ENCODE measurements around the gene ERN1. TPM values are rescaled to one million over a fixed set of nuclear protein-coding genes. Genes with fewer than 3 reads are reported as not detected.

Gene ERN1
- total and polyA plus RNA-seq, 2 of the 13 experiments (the other 11 are each of a cell fraction or from before 2014, with no cell fraction given): 6.0 to 12.7 TPM

DNA sequence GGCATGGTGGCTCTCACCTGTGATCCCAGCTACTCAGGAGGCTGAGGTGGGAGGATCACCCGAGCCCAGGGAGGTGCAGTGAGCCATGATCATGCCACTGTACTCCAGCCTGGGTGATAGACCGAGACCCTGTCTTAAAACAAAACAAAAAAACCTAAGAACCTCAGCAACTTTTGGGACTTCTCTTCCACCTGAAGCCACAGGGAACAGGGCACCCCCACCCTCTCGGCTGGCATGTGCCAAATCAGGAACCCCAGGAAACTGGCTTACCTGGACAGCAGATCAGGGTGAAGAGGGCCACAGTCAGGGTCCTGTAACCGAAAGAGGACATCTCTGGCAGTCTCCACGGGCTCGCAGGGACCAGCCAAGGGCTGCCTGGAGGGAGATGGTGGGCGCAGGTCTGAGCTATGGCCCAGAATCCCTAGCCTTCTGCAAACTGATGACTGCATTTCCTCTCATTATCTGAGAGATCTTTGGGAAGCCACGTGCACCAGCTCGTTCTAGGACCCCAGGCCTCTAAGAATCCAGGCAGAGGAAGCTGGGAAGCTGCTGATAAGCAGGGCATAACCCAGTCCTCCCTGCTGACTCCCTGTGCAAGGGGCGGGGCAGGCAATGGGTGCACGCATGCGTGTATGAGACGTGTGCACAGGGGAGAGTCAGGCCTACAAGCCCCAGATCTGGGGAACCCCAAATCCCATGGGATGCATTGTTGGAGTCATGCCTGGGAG, 123.4 kb downstream of the ERN1 start:
- ChIA-PET CTCF (ENCODE audit: low intra/inter-chr PET ratio, low total read pairs) (no interaction called here), POLR2A (interaction anchor here (0.6 to 1.2 kb wide), 4 partner anchors 15 to 139 kb away, joined by 3 read pairs; no protein-coding TSS in a partner anchor)
- 7% methylated on average over 10 of the region's 13 CpGs for WGBS (ENCODE audit: low lambda C conversion rate)
- in situ Hi-C loops (cut with HindIII; ENCODE audit: extremely low pct_ligation_motif_present, low pct_unique_long_range_greater_than_20kb): no loop called here
- Histone ChIP-seq H3K4me3 (replicated peaks in 1 of 3; ENCODE audit: insufficient read depth in 1 of 3, low read depth in 2 of 3, low read length in 3 of 3) (peak overlapping the region; percentile 36 to 67 (median 37)), H3K4me1 (ENCODE audit: insufficient read depth, low read length) (peaks cover 66% of the 10 kb centered on the region), H3K27me3 (ENCODE audit: control insufficient read depth in 1 of 2, insufficient read depth in 2 of 2, low read length in 2 of 2) (no peaks in the 10 kb centered on the region), H3K4me2 (ENCODE audit: low read depth, low read length) (peak overlapping the region; percentile 81), H3K9me3 (ENCODE audit: low read length) (no peaks in the 10 kb centered on the region), H2AFZ (ENCODE audit: low read length) (peak overlapping the region; percentile 56), H4K20me1 (ENCODE audit: insufficient read depth, low read length) (no peaks in the 10 kb centered on the region), H3K9ac (ENCODE audit: insufficient read depth, low read depth, low read length) (peak overlapping the region; percentile 52), H3K27ac (ENCODE audit: extremely low read length, insufficient read depth, low read length) (no peak overlapping the region), H3K36me3 (replicated peaks in 1 of 2; ENCODE audit: control insufficient read depth in 1 of 2, insufficient read depth in 2 of 2, low read length in 2 of 2) (no peaks in the 10 kb centered on the region), H3K79me2 (ENCODE audit: insufficient read depth, low read length) (no peaks in the 10 kb centered on the region)
- peak; percentile 69 for ATAC-seq
- intact Hi-C loops (cut with micrococcal nuclease; ENCODE audit: unreplicated experiment): loop anchor here (5.0 kb wide), 1 partner anchor 1641 kb away; no protein-coding TSS in a partner anchor
- peak; percentile 79 for FAIRE-seq
- BruUV-seq (replicated peaks): TSS peak; percentile 49
- peak; percentile 65 for DNase-seq (ENCODE audit: low spot score)
- TF ChIP-seq ZBTB20 (CRISPR knock-in tag; IDR thresholded peaks at IDR 0.05; ENCODE audit: borderline replicate concordance, low read depth) (peak; percentile 79; the same call in 1 of the 2 replicates), SPEN (CRISPR knock-in tag; IDR thresholded peaks at IDR 0.05; ENCODE audit: low read depth) (no peak), SALL1 (CRISPR knock-in tag; IDR thresholded peaks at IDR 0.05) (peak; percentile 27; the same call in 1 of the 2 replicates), TEAD2 (CRISPR knock-in tag; IDR thresholded peaks at IDR 0.05) (no peak), ZMYM4 (CRISPR knock-in tag; IDR thresholded peaks at IDR 0.05) (peak; percentile 52; the same call in 1 of the 2 replicates), ZNF777 (CRISPR knock-in tag; IDR thresholded peaks at IDR 0.05) (no peak), ZNF709 (CRISPR knock-in tag; IDR thresholded peaks at IDR 0.05) (no peak), GATAD2A (CRISPR knock-in tag; IDR thresholded peaks at IDR 0.05) (no peak), ZNF616 (CRISPR knock-in tag; IDR thresholded peaks at IDR 0.05; ENCODE audit: low read depth) (peak; percentile 60; the same call in 1 of the 2 replicates), SIN3A (IDR thresholded peaks at IDR 0.05; ENCODE audit: borderline replicate concordance, low read depth, low read length) (no peak), HNRNPL (IDR thresholded peaks at IDR 0.05; ENCODE audit: low read depth, low read length) (no peak), ZNF629 (CRISPR knock-in tag; conservative IDR thresholded peaks at IDR 0.05) (0 out of 2 replicates have a peak, but pooled peaks have one; percentile 33)
- TF ChIP-seq, protein P1, sequence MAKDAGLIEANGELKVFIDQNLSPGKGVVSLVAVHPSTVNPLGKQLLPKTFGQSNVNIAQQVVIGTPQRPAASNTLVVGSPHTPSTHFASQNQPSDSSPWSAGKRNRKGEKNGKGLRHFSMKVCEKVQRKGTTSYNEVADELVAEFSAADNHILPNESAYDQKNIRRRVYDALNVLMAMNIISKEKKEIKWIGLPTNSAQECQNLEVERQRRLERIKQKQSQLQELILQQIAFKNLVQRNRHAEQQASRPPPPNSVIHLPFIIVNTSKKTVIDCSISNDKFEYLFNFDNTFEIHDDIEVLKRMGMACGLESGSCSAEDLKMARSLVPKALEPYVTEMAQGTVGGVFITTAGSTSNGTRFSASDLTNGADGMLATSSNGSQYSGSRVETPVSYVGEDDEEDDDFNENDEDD (CRISPR knock-in tag; IDR thresholded peaks at IDR 0.05; ENCODE audit: borderline replicate concordance): 0 out of 2 replicates have a peak, but pooled peaks have one; percentile 26
- TF ChIP-seq, protein P2, sequence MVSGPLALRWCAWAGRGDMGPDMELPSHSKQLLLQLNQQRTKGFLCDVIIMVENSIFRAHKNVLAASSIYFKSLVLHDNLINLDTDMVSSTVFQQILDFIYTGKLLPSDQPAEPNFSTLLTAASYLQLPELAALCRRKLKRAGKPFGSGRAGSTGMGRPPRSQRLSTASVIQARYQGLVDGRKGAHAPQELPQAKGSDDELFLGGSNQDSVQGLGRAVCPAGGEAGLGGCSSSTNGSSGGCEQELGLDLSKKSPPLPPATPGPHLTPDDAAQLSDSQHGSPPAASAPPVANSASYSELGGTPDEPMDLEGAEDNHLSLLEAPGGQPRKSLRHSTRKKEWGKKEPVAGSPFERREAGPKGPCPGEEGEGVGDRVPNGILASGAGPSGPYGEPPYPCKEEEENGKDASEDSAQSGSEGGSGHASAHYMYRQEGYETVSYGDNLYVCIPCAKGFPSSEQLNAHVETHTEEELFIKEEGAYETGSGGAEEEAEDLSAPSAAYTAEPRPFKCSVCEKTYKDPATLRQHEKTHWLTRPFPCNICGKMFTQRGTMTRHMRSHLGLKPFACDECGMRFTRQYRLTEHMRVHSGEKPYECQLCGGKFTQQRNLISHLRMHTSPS (CRISPR knock-in tag; IDR thresholded peaks at IDR 0.05; ENCODE audit: low read depth): peak; percentile 52; the same call in 1 of the 2 replicates
- TF ChIP-seq, protein P3, sequence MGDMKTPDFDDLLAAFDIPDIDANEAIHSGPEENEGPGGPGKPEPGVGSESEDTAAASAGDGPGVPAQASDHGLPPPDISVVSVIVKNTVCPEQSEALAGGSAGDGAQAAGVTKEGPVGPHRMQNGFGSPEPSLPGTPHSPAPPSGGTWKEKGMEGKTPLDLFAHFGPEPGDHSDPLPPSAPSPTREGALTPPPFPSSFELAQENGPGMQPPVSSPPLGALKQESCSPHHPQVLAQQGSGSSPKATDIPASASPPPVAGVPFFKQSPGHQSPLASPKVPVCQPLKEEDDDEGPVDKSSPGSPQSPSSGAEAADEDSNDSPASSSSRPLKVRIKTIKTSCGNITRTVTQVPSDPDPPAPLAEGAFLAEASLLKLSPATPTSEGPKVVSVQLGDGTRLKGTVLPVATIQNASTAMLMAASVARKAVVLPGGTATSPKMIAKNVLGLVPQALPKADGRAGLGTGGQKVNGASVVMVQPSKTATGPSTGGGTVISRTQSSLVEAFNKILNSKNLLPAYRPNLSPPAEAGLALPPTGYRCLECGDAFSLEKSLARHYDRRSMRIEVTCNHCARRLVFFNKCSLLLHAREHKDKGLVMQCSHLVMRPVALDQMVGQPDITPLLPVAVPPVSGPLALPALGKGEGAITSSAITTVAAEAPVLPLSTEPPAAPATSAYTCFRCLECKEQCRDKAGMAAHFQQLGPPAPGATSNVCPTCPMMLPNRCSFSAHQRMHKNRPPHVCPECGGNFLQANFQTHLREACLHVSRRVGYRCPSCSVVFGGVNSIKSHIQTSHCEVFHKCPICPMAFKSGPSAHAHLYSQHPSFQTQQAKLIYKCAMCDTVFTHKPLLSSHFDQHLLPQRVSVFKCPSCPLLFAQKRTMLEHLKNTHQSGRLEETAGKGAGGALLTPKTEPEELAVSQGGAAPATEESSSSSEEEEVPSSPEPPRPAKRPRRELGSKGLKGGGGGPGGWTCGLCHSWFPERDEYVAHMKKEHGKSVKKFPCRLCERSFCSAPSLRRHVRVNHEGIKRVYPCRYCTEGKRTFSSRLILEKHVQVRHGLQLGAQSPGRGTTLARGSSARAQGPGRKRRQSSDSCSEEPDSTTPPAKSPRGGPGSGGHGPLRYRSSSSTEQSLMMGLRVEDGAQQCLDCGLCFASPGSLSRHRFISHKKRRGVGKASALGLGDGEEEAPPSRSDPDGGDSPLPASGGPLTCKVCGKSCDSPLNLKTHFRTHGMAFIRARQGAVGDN (CRISPR knock-in tag; IDR thresholded peaks at IDR 0.05): peak; percentile 84
- TF ChIP-seq, protein P4, sequence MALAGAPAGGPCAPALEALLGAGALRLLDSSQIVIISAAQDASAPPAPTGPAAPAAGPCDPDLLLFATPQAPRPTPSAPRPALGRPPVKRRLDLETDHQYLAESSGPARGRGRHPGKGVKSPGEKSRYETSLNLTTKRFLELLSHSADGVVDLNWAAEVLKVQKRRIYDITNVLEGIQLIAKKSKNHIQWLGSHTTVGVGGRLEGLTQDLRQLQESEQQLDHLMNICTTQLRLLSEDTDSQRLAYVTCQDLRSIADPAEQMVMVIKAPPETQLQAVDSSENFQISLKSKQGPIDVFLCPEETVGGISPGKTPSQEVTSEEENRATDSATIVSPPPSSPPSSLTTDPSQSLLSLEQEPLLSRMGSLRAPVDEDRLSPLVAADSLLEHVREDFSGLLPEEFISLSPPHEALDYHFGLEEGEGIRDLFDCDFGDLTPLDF (CRISPR knock-in tag; IDR thresholded peaks at IDR 0.05): no peak

Measured in HepG2 (cell line).